AG09319 (cell line): ENCODE results near the gene SAPCD1.

Source experiments
- DNase-seq: peaks from one replicate; pipeline ENCODE4 v3.0.0-alpha.2; 2010; ENCODE audit warnings: low read depth; ENCODE audit errors: extremely low read depth
- TF ChIP-seq, protein P1 (sequence below): IDR thresholded peaks from 2 replicates; pipeline ENCODE4 v1.5.1; 2011; ENCODE audit warnings: low read depth, mild to moderate bottlenecking, inconsistent platforms, low read length, moderate library complexity

The SAPCD1 gene

DNA sequence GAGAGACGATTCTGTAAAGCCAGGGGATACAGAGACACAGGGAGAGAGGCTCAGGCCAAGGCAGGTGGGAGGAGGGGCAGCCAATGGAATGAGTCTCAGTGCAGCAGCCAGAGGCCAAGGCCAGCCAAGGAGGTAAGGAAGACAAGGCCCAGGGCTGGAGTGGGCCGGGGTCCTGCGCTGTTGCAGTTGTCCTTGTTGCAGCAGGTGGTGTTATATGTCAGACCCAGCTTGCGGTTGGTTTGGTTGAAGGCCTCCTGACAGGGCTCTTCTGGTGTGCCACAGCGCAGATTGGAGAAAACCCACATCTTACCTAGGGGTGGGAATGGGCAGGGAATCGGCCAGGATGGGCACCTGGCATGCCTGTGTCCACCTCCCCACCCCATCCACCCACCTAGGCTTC lies 43.5 kb upstream of the SAPCD1 start:
- TF ChIP-seq, protein P1, sequence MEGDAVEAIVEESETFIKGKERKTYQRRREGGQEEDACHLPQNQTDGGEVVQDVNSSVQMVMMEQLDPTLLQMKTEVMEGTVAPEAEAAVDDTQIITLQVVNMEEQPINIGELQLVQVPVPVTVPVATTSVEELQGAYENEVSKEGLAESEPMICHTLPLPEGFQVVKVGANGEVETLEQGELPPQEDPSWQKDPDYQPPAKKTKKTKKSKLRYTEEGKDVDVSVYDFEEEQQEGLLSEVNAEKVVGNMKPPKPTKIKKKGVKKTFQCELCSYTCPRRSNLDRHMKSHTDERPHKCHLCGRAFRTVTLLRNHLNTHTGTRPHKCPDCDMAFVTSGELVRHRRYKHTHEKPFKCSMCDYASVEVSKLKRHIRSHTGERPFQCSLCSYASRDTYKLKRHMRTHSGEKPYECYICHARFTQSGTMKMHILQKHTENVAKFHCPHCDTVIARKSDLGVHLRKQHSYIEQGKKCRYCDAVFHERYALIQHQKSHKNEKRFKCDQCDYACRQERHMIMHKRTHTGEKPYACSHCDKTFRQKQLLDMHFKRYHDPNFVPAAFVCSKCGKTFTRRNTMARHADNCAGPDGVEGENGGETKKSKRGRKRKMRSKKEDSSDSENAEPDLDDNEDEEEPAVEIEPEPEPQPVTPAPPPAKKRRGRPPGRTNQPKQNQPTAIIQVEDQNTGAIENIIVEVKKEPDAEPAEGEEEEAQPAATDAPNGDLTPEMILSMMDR = no peak
- DNase-seq = no peak

DNA sequence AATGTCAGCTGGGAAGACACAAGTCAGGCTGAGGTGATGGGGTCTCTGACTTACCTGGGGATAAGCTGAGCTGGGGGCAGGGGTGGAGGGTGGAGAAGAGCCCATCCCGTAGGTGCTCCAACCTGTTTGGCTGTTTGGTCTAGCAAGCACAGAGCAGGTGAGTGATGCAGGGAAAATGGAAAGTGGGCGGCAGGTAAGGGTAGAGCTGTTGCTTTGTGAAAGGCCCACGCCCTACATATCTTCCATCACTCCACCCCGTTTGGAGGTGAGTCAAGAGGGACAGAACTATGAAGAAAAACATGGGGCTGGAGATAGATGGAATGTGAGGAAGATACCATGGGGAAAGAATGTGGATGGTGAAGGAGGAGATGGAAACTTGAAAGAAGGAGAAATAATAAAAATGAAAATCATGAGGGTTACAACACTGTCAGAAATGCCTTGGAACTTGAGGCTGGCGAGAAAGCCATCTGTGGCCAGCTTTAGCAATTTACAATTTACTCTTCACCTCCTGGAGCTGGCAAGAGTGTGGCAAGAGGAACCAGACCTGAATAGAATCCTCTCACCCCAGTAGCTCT lies 42.2 kb upstream of the SAPCD1 start:
- TF ChIP-seq, protein P1 = no peak
- no peak for DNase-seq

DNA sequence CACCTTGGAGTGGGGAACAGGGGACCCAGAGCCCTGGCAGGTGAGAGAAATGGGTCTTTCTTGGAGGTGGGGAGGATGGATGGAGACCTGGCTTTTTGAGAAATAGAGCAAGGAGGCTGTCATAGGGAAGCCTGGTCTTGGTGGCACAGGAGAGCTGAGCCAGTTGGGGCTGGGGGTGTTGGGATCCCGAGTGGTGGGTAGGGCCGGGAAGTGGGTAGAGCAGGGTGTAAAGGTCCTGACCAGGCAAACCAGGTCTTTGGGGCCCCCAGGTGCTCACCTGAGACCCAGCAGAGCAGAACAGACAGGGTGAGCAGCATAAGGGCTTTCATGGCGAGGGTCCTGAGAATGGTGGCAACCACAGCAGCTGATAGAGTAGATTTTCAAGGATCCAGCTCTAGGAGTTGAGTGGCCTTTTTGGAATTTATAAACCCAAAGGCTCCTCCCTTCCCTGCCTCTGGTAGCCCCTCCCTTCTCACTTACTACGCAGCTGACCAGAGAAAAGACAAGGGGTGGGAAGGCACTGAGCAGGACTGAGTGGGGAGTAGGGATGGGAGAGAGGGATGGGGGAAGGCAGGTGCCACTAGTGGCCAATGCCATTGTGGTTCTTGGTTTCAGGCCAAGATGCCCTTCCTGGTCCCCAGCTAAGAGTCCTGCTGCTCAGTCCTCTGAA lies 41.0 kb upstream of the SAPCD1 start, which contains the start of gene LY6G6C:
LY6G6C (minus strand) TSS at position 396 of the 670 bp plus-strand sequence; CDS start at position 329, 67 bp downstream.
- TF ChIP-seq, protein P1 = no peak
- no peak for DNase-seq

DNA sequence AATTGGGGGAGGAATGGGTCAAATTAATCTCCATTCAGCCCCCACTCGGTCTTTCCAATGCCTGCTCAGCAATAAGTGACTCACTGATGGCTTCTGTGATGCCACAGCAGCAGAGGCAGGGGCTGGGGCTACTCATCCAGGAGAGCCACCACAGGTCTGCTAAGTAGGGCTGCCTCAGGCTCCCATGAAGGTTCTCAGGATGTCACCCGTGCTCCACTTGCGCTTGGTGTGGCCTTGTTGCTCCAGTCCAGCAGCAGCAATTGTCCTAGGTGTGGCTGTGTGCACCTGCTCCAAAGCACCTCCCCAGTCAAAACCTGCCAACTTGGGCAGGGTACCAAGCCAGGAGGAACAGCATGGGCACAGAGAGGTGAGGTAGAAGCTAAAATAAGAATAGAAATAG lies 40.3 kb upstream of the SAPCD1 start:
- TF ChIP-seq, protein P1 = no peak
- no peak for DNase-seq

DNA sequence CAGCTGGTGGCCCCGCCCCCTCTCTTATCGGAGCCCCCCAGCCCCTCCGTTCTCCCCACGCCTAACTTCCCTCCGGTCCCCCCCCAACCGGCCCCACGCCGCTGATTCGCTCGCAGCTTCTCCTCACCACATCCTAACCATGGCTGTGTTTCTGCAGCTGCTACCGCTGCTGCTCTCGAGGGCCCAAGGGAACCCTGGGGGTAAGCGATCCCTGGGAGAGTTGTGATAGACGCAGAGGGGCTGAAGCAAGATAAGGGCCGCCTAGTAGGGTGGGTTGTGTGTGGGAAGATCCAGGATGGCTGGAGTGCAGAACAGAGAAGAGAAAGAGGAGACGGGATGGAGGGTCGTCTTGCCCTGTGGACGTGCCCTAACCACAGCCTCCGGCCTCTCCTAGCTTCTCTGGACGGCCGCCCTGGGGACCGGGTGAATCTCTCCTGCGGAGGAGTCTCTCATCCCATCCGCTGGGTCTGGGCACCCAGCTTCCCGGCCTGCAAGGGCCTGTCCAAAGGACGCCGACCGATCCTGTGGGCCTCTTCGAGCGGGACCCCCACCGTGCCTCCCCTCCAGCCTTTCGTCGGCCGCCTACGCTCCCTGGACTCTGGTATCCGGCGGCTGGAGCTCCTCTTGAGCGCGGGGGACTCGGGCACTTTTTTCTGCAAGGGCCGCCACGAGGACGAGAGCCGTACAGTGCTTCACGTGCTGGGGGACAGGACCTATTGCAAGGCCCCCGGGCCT lies 39.0 kb upstream of the SAPCD1 start, which contains the start of gene MPIG6B:
MPIG6B (plus strand) TSS at position 129 of the 735 bp plus-strand sequence; CDS start at position 140, 11 bp downstream.
- TF ChIP-seq, protein P1 = no peak
- no peak for DNase-seq

DNA sequence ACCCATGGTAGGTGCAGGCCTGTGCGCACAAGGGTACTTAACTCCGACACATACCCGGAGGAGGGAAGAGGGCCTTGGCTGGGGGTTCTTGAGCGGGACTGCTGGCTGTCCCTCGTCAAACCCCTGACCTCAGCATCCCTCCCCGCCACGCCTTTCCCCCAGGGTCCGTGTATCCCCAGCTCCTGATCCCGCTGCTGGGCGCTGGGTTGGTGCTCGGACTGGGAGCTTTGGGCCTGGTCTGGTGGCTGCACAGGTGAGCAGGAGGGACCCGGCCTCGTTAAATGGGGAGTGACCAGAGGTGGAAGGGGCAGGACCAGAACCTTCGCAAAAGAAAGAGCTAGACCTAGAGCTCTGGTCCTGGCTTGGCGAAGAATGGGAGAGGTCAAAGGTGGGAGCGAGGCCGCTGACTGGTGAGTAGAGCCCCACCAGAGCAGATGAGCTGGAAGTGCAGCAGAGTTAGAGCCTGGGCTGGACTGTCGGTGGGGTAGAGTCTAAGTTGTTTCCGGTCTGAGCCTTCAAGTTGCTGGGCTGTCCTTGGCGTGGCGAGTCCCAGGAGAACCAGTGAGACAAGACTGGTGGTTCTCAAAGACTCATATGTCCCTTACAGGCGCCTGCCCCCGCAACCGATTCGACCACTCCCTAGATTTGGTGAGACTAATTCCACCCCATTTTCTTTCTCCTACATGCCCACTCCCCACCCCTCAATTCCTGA lies 38.3 kb upstream of the SAPCD1 start:
- DNase-seq = no peak
- TF ChIP-seq, protein P1 = no peak
